Peyer's patch (tissue), 4 donors: ENCODE measurements around the gene ADCY2. TPM values are rescaled to one million over a fixed set of nuclear protein-coding genes. Genes with fewer than 3 reads are reported as not detected.

Experiments used
- DNase-seq, 3 donors: peaks; one replicate each; pipeline ENCODE4 v3.0.0-alpha.2; 2017 to 2019
- H3K27ac ChIP-seq, 4 donors: fragments of 200-600 bp; sonication (generic); one replicate each; pipeline ENCODE4 v1.5.1; 2016 to 2019
- H3K27me3 ChIP-seq, 2 donors: fragments of 200-600 bp; sonication (generic); one replicate each; pipeline ENCODE4 v1.5.1; 2019
- H3K36me3 ChIP-seq, 3 donors: fragments of 200-600 bp; sonication (generic); one replicate each; pipeline ENCODE4 v1.5.1; 2016 to 2019
- H3K4me1 ChIP-seq, 4 donors: fragments of 200-600 bp; sonication (generic); one replicate each; pipeline ENCODE4 v1.5.1; 2016 to 2019
- H3K4me3 ChIP-seq, 4 donors: fragments of 200-600 bp; sonication (generic); 1 replicate in 3 of 4; 2 replicates in 1 of 4; pipeline ENCODE4 v1.5.1; 2016 to 2019; ENCODE audit warnings: mild to moderate bottlenecking in 1 of 4
- H3K9me3 ChIP-seq, 4 donors: fragments of 200-600 bp; sonication (generic); one replicate each; pipeline ENCODE4 v1.5.1; 2016 to 2019; ENCODE audit warnings: mild to moderate bottlenecking in 1 of 4
- POLR2A ChIP-seq, 2 donors: fragments of 450-650 bp; IDR thresholded peaks; one replicate each; pipeline ENCODE4 v1.5.1; 2017; ENCODE audit warnings: antibody characterized with exemption in 2 of 2, mild to moderate bottlenecking in 2 of 2, moderate library complexity in 2 of 2
- total RNA-seq, 4 donors: library from RNA; depleted of rRNA; stranded (reverse); fragments of >200 nt; gene quantifications; one replicate each; pipeline ENCODE4 v1.1.0, GENCODE V29; 2016
- TF ChIP-seq, protein P1 (sequence below), 6 experiments: fragments of 450-650 bp in 4 of 6; fragments of 200-600 bp in 2 of 6; sonication (generic) in 1 of 6; IDR thresholded peaks; one replicate each; pipeline ENCODE4 v1.5.1; 2017 to 2019; ENCODE audit warnings: antibody characterized with exemption in 6 of 6, mild to moderate bottlenecking in 3 of 6, moderate library complexity in 1 of 6

ADCY2 gene
- total RNA-seq, 4 donors from 2014 or later: 0.53 to 12.4 (median 5.1) TPM

GRCh38 chr5:7679663-7680062 lies 283.7 kb downstream of the ADCY2 start:
- Histone ChIP-seq H3K4me3 (no peak overlapping the region), H3K4me1 (peaks cover 0 to 6% (median 0%) of the 10 kb centered on the region in 4 donors), H3K27ac (no peak overlapping the region), H3K36me3 (no peaks in the 10 kb centered on the region), H3K9me3 (no peaks in the 10 kb centered on the region), H3K27me3 (no peaks in the 10 kb centered on the region)
- TF ChIP-seq POLR2A (IDR thresholded peaks at IDR 0.05): no peak
- TF ChIP-seq, protein P1, sequence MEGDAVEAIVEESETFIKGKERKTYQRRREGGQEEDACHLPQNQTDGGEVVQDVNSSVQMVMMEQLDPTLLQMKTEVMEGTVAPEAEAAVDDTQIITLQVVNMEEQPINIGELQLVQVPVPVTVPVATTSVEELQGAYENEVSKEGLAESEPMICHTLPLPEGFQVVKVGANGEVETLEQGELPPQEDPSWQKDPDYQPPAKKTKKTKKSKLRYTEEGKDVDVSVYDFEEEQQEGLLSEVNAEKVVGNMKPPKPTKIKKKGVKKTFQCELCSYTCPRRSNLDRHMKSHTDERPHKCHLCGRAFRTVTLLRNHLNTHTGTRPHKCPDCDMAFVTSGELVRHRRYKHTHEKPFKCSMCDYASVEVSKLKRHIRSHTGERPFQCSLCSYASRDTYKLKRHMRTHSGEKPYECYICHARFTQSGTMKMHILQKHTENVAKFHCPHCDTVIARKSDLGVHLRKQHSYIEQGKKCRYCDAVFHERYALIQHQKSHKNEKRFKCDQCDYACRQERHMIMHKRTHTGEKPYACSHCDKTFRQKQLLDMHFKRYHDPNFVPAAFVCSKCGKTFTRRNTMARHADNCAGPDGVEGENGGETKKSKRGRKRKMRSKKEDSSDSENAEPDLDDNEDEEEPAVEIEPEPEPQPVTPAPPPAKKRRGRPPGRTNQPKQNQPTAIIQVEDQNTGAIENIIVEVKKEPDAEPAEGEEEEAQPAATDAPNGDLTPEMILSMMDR (IDR thresholded peaks at IDR 0.05): no peak
- DNase-seq: no peak

DNA sequence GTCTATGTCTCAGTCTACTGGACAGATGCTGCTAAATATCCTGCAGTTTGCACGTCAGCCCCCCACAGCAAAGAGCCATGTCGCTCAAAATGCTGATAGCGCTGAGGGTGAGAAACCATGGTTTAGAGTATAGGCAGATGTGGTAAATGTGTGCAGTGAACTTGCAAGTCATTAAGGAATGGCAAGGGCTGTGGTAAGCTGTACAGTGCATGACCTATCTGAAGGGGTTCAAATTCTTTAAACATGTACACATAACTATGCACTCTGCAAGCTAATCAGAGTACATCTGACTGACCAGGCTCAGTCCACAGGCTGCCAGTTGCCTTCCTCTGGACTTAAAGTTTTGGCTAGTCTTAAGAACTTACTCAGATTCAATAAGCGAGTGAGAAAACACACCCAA lies 284.3 kb downstream of the ADCY2 start:
- Histone ChIP-seq H3K9me3 (no peaks in the 10 kb centered on the region), H3K27ac (no peak overlapping the region), H3K4me1 (peaks cover 0 to 6% (median 0%) of the 10 kb centered on the region in 4 donors), H3K27me3 (no peaks in the 10 kb centered on the region), H3K4me3 (no peak overlapping the region), H3K36me3 (no peaks in the 10 kb centered on the region)
- no peak for TF ChIP-seq POLR2A (IDR thresholded peaks at IDR 0.05)
- TF ChIP-seq, protein P1 (IDR thresholded peaks at IDR 0.05): no peak
- DNase-seq: no peak

DNA sequence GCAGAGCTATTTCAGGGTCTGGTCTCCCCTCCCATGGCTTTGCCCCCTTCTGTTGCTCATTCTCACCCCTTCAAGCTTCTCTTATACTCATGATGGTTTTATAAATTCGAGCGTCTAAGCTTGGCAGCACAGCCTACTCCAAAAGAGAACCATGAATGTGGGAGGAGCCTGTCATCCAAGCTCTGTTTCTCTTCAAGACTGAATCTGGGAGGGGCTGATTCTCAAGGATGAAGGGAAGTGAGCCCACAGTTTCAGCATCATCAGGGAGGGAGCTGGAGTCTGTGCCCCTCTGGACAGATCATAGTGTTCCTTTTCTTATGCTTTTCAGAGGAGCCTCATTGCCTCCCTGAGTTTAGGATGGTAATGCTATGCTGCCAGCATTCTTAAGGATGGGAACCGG lies 286.4 kb downstream of the ADCY2 start:
- peak overlapping the region in 1 of 4 donors; percentile 4 for H3K27ac ChIP-seq

GRCh38 chr5:7683753-7684152 lies 287.8 kb downstream of the ADCY2 start:
- H3K4me3 ChIP-seq: no peak overlapping the region
- H3K27me3 ChIP-seq: no peaks in the 10 kb centered on the region
- no peaks in the 10 kb centered on the region for H3K9me3 ChIP-seq
- no peaks in the 10 kb centered on the region for H3K36me3 ChIP-seq
- no peaks in the 10 kb centered on the region for H3K4me1 ChIP-seq
- H3K27ac ChIP-seq: no peak overlapping the region
- TF ChIP-seq, protein P1 (IDR thresholded peaks at IDR 0.05): no peak
- no peak for TF ChIP-seq POLR2A (IDR thresholded peaks at IDR 0.05)
- no peak for DNase-seq

More for the DNA sequence above, 286.4 kb downstream of the ADCY2 start:
- H3K4me1 ChIP-seq: no peaks in the 10 kb centered on the region
- DNase-seq: no peak
- TF ChIP-seq, protein P1 (IDR thresholded peaks at IDR 0.05): no peak
- no peak for TF ChIP-seq POLR2A (IDR thresholded peaks at IDR 0.05)
- H3K4me3 ChIP-seq: no peak overlapping the region
- no peaks in the 10 kb centered on the region for H3K36me3 ChIP-seq
- H3K9me3 ChIP-seq: no peaks in the 10 kb centered on the region
- no peaks in the 10 kb centered on the region for H3K27me3 ChIP-seq

DNA sequence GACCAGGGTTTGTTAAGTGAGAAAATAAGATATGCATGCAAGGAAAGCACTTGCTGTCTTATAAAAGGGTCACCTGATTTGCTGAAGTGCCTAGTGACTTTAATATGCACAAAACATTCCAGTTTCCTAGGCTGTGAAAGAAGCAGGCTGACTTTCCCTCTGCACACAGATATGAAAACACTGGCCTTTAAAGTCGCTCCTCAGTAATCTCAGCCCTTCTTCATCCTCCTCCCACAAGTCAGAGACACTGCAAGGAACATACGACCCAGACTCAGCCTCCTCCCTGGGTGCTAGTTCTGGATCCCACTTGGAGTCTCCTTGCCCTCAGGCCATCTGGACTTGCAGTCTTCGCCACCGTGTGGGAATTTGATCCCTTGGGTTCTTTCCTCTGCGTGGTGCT lies 288.9 kb downstream of the ADCY2 start:
- Histone ChIP-seq H3K4me3 (no peak overlapping the region), H3K27ac (no peak overlapping the region), H3K36me3 (no peaks in the 10 kb centered on the region), H3K27me3 (no peaks in the 10 kb centered on the region), H3K9me3 (no peaks in the 10 kb centered on the region), H3K4me1 (no peaks in the 10 kb centered on the region)
- TF ChIP-seq, protein P1 (IDR thresholded peaks at IDR 0.05): no peak
- DNase-seq: no peak

- TF ChIP-seq POLR2A (IDR thresholded peaks at IDR 0.05): no peak
- TF ChIP-seq, protein P1 (IDR thresholded peaks at IDR 0.05): no peak
Measured at GRCh38 chr5:7686794-7687193, 290.9 kb downstream of the ADCY2 start.

More at GRCh38 chr5:7686794-7687193, 290.9 kb downstream of the ADCY2 start:
- H3K4me1 ChIP-seq: no peaks in the 10 kb centered on the region
- no peaks in the 10 kb centered on the region for H3K9me3 ChIP-seq
- no peaks in the 10 kb centered on the region for H3K27me3 ChIP-seq
- no peak for DNase-seq
- H3K27ac ChIP-seq: no peak overlapping the region
- no peaks in the 10 kb centered on the region for H3K36me3 ChIP-seq
- H3K4me3 ChIP-seq: no peak overlapping the region
